ENCODE measurements around the gene PP2D1.

GRCh38 chr3:20052851-20053250 is 40.8 kb upstream of the PP2D1 start:
- no peak for TF ChIP-seq CTCF (IDR thresholded peaks at IDR 0.05)
- no peak for TF ChIP-seq POLR2A (IDR thresholded peaks at IDR 0.05)

Data from testis (tissue), 2 donors.